GM18498 (cell line): ENCODE measurements around the gene MNX1.

ENCODE experiments used
- ATAC-seq: cut with Tn5 transposase; IDR thresholded peaks from one replicate; pipeline ENCODE4 v1.9.1; 2021; ENCODE audit warnings: mild to moderate bottlenecking, moderate library complexity; ENCODE audit not compliant: unreplicated experiment

MNX1 gene

DNA sequence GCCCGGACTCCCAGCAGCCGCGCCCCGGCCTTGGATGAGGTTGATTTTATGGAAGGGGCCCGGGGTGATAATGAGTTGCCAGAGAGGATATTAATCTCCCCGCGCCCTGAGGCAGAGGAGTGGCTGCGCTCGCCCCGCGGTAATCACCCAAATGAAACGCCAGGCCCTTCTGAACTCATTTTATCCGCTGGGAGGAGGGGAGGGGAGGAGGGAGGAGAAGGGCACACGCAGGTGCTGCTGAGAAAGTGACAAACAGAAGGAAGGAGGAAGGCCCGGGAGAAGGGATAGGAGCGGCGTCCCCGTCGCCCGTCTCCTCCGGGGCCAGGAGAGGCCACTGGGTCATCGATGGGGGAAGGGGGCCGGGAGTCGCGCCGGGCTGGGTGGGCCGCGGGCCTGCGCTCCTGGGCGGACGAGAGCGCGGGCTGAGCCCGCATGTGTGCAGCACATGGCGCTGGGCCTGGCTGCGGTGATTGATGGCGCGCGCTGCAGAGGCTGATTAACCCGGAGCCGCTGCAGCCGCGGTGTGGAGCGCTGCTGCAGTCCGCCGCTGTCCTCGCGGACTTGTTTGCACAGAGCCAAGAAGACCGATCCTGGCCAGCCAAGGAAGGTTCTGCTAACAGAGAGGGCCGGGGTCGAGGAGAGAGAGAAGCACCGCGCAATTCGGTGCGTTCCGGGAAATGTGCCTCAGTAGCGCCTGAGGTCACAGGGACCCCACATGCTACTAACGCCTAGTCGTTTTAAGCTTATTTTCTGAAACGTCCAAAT, 6.5 kb downstream of the MNX1 start:
- ATAC-seq = no peak

- ATAC-seq = no peak
Measured at GRCh38 chr7:157003445-157003755, 7.1 kb downstream of the MNX1 start.

GRCh38 chr7:157002819-157003421, 7.5 kb downstream of the MNX1 start:
- ATAC-seq = no peak

DNA sequence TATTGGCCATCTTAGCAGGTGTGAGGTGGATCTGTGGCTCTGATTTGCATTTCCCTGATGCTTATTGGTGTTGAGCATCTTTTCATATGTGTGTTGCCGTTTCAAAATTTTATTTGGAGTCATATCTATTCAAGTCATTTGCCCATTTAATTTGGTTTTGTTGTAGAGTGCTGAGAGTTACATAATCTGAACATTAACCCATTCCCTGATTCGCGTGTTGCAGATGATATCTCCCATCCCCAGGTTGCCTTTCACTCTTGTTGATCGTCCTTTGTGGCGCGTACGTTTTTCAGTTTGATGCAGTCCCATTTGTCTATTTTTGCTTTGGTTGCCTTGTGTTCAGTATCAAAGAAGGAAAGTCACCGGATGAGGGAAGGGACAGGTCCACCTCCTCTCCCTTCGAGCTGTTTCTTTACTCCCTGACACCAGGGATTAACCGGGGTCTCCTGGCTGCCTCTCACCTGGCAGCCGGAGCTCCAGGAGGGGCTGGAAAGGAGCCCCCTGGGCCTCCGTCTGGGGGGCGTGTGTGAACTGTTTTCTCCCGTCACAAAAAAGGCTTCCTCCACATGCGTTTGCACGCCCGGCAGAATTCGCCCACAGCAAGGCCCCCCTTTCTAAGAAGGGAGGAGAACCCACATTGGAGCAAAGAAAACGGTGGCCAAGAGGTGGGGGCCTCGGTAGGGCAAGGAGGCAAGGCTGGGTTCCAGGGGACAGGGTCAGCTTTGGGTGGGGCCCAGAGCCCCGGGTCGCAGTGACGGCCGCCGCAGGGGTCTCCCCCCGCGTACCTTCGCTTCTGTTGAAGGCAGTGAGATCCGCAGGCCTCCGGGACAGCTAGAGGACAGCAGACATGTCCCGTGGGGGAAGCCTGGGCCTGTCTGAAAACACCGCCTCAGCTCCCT, 8.3 kb downstream of the MNX1 start:
- no peak for ATAC-seq

DNA sequence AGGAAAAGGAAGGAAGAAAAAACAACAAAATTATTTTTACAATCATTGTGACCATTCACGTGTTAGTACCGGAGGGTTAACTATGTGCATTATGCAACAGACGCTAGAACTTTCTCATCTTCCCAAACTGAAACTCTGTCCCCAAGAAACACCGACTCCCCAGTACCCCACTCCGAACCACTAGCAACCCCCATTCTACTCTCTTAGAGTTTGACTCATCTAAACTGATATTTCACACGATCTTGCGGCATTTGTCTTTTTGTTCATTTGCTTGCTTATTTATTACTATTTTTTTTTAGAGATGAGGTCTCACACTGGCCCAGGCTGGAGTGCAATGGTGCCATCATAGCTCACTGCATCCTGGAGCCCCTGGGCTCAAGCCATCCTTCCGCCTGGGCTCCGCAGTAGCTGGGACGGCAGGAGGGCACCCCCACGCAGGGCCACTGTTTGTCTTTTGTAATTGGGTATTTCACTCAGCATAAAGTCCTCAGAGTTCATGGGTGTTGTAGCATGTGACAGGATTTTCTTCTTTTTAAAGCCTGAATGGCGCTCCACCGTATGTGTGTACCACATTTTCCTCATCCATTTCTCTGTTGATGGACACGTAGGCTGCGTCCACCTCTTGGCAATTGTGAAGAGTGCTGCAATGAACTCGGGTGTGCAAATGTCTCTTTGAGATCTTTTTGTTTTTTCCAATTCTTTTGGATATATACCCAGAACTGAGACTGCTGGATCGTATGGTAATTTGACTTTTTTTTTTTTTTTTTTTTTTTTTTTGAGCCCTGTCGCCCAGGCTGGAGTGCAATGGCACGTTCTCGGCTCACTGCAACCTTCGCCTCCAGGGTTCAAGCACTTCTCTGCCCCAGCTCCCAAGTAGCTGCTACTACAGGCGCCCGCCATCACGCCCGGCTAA, 9.5 kb downstream of the MNX1 start:
- no peak for ATAC-seq

GRCh38 chr7:156999958-157000726, 10.3 kb downstream of the MNX1 start:
- ATAC-seq = peak; percentile 43

DNA sequence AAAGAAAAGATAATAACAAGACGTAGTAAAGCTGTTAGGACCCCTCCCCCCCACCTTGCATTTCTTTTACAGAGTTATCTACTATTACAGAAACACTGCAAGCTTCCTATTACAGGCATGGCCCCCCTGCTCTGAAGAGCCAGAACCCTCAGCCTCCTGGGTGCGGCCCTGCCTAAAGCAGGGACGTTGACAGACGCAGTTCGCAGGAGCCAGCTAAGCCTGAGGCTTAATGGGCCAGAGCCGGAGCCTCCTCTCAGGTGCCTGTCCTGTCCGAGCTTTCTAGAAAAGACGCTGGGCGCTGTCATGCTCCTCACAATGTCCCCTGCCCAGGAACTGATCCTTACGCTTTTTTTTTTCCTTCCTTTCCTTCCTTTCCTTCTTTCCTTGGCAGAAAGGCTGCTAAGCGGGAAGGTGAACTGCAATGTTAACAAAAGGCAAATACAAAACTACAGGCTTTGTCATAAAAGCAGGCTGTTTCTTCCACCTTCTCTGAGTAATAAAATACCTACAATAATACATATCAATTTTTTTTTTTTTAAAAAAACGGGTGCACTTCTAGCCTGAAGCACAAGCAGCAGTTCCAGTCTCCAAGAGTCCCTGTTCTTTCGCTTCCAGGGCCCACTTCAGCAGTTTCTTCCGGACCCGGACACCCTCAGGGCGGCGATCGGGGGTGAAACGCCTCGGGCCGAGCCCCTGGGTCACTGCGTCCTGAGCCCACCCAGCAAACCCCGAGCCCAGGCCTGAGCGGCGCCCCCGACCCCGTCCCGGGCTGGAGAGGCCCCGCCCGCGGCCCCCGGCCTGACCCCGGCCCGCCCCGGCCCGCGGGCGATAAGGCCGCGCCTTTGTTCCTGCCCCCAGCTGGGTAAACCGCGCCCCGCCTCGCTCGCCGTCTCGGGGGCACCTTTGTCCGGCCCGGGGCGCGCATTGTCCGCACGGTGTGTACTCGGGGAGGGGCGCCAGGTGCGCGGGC, 11.2 kb downstream of the MNX1 start:
- ATAC-seq = peak; percentile 34

DNA sequence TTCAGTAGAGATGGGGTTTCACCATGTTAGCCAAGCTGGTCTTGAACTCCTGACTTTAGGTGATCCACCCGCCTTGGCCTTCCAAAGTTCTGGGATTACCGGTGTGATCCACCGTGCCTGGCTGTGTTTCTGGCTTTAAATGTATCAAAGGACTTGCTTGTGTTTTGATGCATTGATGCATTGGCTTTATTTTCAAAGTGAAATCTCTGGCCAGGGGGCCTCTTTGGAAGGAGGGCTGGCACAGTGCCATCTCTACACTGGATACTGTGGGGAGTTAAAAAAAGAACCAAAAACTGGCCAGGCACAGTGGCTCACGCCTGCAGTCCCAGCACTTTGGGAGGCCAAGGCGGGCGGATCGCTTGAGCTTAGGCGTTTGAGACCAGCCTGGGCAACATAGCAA, 16.0 kb downstream of the MNX1 start:
- ATAC-seq = no peak

DNA sequence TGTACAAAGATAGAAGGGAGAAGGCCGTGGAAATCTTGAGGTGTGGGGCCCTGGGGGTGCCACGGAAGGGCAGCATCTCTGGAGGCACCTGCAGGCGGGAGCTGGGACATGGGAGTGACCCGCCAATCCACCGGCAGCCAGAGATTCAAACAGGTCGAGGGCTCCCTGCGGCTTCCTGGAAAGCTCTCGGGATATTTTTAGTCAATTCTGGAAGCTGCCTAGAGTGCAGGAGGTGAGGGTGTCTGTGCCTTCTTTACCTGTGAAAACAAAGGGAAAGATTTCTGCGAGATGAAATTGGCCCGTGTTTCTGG, 16.6 kb downstream of the MNX1 start:
- no peak for ATAC-seq

GRCh38 chr7:156993021-156993924, 17.2 kb downstream of the MNX1 start:
- no peak for ATAC-seq

DNA sequence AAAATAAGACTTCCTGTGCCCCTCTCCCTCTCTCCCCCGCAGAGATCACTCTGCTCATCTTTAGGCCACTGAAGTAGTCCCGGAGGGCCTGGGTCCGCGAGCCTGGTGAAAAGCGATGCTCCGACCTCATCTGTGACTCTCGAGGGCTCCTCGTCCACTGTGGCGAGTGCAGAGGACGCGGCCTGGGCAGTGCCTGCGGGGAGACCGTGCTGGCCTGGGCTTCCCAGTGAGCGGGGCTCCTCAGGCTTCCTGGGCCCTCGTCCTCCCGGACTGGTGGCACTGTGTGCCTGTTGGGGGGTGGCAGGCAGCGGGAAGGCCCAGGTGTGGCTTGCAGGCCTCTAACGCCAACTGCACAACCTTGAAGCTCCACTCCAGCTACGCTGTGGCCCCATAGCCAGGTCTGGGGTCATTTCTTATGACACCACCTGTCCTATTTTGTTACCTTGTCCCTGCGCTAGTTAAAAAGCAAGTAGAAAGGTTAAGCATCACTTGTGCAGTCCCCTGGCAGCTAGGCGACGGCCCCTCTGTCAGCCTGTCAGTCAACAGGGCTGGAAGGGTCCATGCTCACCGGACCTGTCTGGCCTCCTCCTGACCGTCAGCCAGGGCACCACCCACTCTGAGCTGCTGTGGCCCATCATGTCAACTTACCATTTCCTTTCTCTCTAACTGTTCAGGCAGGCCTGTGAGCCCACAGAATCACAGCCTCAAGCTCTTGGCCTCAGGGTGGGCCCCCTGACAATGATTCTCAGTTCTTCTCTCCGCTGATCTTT, 20.5 kb downstream of the MNX1 start:
- no peak for ATAC-seq

DNA sequence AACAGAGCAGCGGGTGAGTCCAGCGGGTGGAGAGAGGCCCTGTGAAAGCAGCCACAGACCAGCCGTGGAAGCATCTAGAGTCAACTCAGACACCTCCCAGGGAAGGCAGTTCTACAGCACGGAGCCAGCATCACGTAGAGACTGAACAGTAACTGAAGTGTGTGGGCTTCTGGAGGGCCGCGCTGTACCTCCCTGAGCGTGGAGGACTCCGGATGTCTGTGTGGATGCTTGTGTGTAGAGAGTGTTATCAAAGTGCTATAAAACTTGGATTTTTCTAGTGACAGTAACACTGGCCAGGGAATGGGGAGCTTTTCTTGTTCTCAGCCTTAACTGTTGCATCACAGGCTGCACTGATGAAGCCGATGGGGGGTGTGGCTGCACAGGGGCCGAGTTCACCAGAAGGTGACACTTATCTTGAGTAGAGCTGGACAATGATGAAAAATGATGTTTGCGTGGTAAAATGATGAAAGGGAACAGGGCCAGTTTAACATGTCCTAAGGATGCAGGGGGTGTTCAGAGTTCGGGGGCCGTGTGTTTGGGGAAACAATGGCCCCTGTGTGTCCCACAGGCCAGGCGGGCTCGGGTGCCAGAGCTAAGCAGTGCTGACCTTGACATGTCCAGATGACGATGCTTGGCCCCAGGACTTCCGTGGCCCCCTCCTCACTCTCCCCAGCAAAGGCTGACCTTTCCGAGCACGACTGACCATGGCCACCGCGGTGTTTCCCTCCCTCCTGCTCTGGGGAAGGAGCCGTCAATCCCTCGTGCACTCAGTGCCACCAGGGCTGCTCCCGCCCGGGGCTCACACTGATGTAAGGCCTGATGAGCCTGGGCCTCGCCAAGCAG, 21.9 kb downstream of the MNX1 start:
- ATAC-seq = no peak

DNA sequence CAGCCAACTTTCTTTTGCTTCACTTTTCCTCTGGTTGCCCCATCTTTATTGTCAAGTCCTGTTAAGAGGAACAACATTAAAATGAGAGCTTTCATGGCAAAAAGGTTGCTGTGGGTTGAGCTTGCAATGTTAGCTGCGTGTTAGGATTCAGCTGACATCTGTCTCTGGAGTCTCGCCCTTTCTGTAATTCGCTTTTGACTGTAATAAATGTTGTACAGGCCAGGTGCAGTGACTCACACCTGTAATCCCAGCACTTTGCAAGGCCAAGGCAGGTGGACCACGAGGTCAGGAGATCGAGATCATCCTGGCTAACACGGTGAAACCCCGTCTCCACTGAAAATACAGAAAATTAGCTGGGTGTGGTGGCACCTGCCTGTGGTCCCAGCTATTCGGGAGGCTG, 24.1 kb downstream of the MNX1 start:
- no peak for ATAC-seq

DNA sequence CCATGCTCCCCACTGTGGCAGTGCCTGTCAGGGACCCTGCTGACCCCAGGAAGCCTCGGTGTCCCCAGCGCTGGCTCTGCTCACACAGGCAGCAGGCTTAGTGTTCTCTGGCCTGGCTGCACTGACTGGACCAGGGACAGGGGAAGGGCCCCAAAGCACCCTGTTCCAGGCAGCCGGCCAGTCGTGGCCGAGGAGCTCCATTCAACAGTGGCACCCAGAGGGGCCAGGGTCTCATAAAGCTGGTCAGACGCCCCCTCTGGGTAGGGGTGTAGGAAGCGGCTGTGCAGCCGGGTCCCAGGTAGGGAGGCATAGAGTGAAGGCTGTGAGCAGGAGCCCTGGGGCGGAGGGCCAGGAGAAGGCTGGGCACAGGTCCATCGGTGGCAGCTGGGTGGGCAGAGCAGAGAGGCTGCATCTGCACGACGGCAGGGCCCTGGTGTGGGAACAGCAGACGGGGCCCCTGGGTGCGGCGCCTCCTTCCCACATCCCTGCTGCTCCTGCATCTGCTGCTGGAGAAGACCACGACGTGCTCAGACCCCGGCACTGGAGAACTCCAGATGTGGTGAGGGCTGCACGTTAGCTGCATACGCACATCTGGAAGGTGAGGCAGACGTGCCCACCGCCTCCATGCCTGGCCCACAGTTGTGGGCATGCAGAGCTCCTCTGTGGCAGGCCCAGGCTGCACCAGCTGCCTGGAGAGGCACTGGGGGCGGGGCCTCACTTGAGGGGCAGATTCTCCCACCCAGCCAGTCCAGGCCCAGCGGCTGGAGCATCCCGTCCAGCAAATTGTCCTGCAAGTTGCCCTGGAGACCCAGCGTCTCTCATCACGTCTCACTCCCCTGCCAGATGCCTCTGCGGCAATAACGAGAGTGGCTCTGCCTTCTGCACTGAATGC, 25.1 kb downstream of the MNX1 start:
- no peak for ATAC-seq

DNA sequence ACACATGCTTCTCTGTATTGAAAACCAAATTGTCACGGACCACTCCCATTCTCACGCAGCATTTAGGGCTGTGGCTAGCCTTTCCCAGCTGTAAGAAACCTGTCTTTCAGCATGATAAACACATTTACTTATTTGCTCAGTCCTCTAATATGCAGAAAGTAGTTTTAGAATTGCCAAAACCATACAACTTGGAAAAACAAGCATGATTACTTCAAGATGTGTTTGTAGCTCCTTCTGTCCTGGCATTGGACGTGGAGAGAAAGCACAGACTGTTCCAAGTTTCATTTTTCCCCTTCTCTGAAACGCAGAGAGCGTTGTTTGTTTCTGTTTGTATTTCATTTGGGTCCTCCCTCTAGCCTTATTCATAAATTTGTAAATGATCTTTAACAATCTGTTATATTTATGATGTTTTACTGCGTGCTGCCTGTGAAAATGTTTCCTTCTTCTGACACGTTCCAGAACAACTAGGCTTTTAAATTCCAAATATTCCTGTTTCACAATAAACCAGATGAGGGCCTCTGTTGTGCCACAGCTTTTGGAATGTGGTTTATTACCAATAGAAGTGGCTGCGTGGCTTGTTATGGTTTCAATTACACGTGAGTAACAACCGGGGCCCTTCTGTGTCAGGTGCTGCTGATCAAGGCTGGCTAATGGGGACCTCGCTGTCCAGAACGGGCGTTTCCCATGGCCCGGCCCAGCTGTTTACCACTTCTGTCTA, 26.1 kb downstream of the MNX1 start:
- no peak for ATAC-seq
